Gastrocnemius medialis (tissue), 4 donors: Measurements from ENCODE around the gene PRMT1. TPM values are rescaled to one million over a fixed set of nuclear protein-coding genes. Genes with fewer than 3 reads are reported as not detected.

ENCODE experiments used
- ATAC-seq, 2 donors: fragments of 150-250 bp; one replicate each; pipeline ENCODE4 v1.9.1; 2016
- DNase-seq, 2 donors: peaks; one replicate each; pipeline ENCODE4 v3.0.0-alpha.2; 2019
- H3K27ac ChIP-seq, 4 donors: fragments of 200-600 bp; sonication (generic); 1 replicate in 1 of 4; 2 replicates in 3 of 4; pipeline ENCODE4 v1.5.1; 2016 to 2018; ENCODE audit warnings: mild to moderate bottlenecking in 2 of 4, moderate library complexity in 1 of 4
- H3K27me3 ChIP-seq, 3 donors: fragments of 200-600 bp; sonication (generic) in 2 of 3; 1 replicate in 1 of 3; 2 replicates in 2 of 3; pipeline versions ENCODE4 v1.5.1 to v1.6.0; 2016 to 2019; ENCODE audit warnings: mild to moderate bottlenecking in 1 of 3, moderate library complexity in 1 of 3
- H3K36me3 ChIP-seq, 2 donors: fragments of 200-600 bp; sonication (generic) in 1 of 2; one replicate each; pipeline ENCODE4 v1.5.1; 2017 to 2018
- H3K4me1 ChIP-seq, 2 donors: fragments of 200-600 bp; sonication (generic) in 1 of 2; one replicate each; pipeline ENCODE4 v1.5.1; 2016 to 2017; ENCODE audit warnings: mild to moderate bottlenecking in 2 of 2
- H3K4me3 ChIP-seq, 4 donors: fragments of 200-600 bp; sonication (generic) in 3 of 4; 1 replicate in 1 of 4; 2 replicates in 3 of 4; pipeline ENCODE4 v1.5.1; 2016 to 2019; ENCODE audit warnings: mild to moderate bottlenecking in 2 of 4
- H3K9me3 ChIP-seq, 3 donors: fragments of 200-600 bp; sonication (generic) in 2 of 3; 1 replicate in 1 of 3; 2 replicates in 2 of 3; pipeline ENCODE4 v1.5.1; 2016 to 2019
- POLR2A ChIP-seq, 2 donors: fragments of 450-650 bp; IDR thresholded peaks; one replicate each; pipeline ENCODE4 v1.6.1; 2017; ENCODE audit warnings: antibody characterized with exemption in 2 of 2, mild to moderate bottlenecking in 2 of 2, moderate library complexity in 2 of 2
- in situ Hi-C, 4 donors: fragments of 200-750 bp; cut with MboI; loops; one replicate each; pipeline versions ENCODE4 v1.15.0 to v1.8.0; 2017; ENCODE audit warnings: low sequenced_read_pairs in 4 of 4
- intact Hi-C: fragments of 100-400 bp; cut with DNase I; formaldehyde crosslinking; loops from one replicate; pipeline ENCODE4 v1.15.1; 2023; ENCODE audit warnings: low total_unique reads
- total RNA-seq, 4 donors: library from RNA; depleted of rRNA; stranded (reverse); fragments of >200 nt; gene quantifications; one replicate each; pipeline versions ENCODE4 v1.1.0 to v1.2.3, GENCODE V29; 2016
- TF ChIP-seq, protein P1 (sequence below), 5 experiments: fragments of 450-650 bp in 3 of 5; fragments of 200-600 bp in 2 of 5; sonication (generic) in 2 of 5; IDR thresholded peaks in 4 of 5; conservative IDR thresholded peaks in 1 of 5; 1 replicate in 4 of 5; 2 replicates in 1 of 5; pipeline ENCODE4 v1.5.1; 2016 to 2019; ENCODE audit warnings: antibody characterized with exemption in 5 of 5, mild to moderate bottlenecking in 3 of 5, moderate library complexity in 3 of 5

Gene PRMT1
- total RNA-seq, 4 donors from 2014 or later: 190 to 242 (median 229) TPM

DNA sequence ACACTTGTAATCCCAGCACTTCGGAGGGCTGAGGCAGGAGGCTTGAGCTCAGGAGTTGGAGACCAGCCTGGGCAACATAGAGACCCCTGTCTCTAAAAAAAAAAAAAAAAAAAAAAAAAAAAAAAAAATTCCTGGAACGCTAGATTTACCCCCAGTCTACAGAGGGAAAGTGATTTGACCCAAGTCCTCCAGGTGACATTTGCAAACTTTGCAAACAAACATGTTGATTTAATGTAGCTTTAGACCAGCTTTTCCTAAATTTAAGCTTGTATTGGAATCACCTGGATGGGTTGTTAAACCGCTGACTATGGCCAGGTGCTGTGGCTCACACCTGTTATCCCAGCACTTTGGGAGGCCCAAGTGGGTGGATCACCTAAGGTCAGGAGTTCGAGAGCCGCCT lies 22.3 kb downstream of the PRMT1 start:
- no peak for DNase-seq

DNA sequence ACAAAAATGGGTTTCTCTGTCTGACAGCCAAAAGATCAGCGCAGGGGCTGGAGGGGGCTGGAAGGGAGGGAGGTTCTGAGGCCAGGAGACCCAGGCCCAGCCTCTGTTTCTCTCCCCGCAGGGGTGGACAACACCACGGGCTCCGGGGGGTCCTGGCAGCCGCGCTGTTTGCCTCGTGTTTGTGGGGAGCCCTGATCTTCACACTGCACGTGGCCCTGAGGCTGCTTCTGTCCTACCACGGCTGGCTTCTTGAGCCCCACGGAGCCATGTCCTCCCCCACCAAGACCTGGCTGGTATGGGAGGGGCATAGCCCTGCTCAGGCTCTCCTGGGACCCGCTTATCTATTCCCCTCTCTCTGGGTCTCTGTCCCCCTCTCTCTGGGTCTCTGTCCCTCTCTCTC lies 23.5 kb downstream of the PRMT1 start:
- peaks cover 0 to 5% (median 0%) of the 10 kb centered on the region in 3 donors for H3K27me3 ChIP-seq
- no peaks in the 10 kb centered on the region for H3K36me3 ChIP-seq
- no peaks in the 10 kb centered on the region for H3K9me3 ChIP-seq
- H3K27ac ChIP-seq: no peak overlapping the region
- no peak overlapping the region for H3K4me3 ChIP-seq
- DNase-seq (no peak), ATAC-seq (no peak)
- in situ Hi-C loops: no loop called here
- H3K4me1 ChIP-seq: no peaks in the 10 kb centered on the region
- TF ChIP-seq POLR2A (IDR thresholded peaks at IDR 0.05): no peak
- TF ChIP-seq, protein P1, sequence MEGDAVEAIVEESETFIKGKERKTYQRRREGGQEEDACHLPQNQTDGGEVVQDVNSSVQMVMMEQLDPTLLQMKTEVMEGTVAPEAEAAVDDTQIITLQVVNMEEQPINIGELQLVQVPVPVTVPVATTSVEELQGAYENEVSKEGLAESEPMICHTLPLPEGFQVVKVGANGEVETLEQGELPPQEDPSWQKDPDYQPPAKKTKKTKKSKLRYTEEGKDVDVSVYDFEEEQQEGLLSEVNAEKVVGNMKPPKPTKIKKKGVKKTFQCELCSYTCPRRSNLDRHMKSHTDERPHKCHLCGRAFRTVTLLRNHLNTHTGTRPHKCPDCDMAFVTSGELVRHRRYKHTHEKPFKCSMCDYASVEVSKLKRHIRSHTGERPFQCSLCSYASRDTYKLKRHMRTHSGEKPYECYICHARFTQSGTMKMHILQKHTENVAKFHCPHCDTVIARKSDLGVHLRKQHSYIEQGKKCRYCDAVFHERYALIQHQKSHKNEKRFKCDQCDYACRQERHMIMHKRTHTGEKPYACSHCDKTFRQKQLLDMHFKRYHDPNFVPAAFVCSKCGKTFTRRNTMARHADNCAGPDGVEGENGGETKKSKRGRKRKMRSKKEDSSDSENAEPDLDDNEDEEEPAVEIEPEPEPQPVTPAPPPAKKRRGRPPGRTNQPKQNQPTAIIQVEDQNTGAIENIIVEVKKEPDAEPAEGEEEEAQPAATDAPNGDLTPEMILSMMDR (IDR thresholded peaks at IDR 0.05 in 4 of 5, conservative IDR thresholded peaks at IDR 0.05 in 1 of 5): no peak
- intact Hi-C loops: no loop called here

More for the DNA sequence above, 22.3 kb downstream of the PRMT1 start:
- intact Hi-C loops: no loop called here
- no peak overlapping the region for H3K4me3 ChIP-seq
- peaks cover 0 to 5% (median 0%) of the 10 kb centered on the region in 3 donors for H3K27me3 ChIP-seq
- H3K4me1 ChIP-seq: no peaks in the 10 kb centered on the region
- no peaks in the 10 kb centered on the region for H3K36me3 ChIP-seq
- no peak for ATAC-seq
- H3K9me3 ChIP-seq: no peaks in the 10 kb centered on the region
- no peak overlapping the region for H3K27ac ChIP-seq
- in situ Hi-C loops: no loop called here
- no peak for TF ChIP-seq POLR2A (IDR thresholded peaks at IDR 0.05)
- TF ChIP-seq, protein P1 (IDR thresholded peaks at IDR 0.05 in 4 of 5, conservative IDR thresholded peaks at IDR 0.05 in 1 of 5): no peak

DNA sequence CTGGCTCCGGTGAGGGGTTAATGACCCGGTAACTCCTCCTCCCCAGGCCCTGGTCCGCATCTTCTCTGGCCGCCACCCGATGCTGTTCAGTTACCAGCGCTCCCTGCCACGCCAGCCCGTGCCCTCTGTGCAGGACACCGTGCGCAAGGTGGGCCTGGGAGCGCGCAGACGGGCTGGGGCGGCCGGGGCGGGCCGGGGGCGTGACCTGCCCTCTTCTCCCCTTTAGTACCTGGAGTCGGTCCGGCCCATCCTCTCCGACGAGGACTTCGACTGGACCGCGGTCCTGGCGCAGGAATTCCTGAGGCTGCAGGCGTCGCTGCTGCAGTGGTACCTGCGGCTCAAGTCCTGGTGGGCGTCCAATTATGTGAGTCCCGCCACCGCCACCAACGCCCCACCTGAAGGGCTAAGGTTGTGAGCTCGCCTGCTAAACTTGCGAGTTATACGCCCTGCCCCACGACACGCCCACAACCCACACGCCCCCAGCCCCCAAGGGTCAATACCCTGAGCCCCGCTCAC lies 24.3 kb downstream of the PRMT1 start:
- Histone ChIP-seq H3K9me3 (no peaks in the 10 kb centered on the region), H3K4me1 (no peaks in the 10 kb centered on the region), H3K36me3 (no peaks in the 10 kb centered on the region), H3K27ac (no peak overlapping the region), H3K27me3 (peaks cover 0 to 5% (median 0%) of the 10 kb centered on the region in 3 donors), H3K4me3 (no peak overlapping the region)
- no peak for ATAC-seq
- DNase-seq: no peak
- intact Hi-C loops: no loop called here
- TF ChIP-seq POLR2A (IDR thresholded peaks at IDR 0.05): no peak
- TF ChIP-seq, protein P1 (IDR thresholded peaks at IDR 0.05 in 4 of 5, conservative IDR thresholded peaks at IDR 0.05 in 1 of 5): no peak
- in situ Hi-C loops: no loop called here

DNA sequence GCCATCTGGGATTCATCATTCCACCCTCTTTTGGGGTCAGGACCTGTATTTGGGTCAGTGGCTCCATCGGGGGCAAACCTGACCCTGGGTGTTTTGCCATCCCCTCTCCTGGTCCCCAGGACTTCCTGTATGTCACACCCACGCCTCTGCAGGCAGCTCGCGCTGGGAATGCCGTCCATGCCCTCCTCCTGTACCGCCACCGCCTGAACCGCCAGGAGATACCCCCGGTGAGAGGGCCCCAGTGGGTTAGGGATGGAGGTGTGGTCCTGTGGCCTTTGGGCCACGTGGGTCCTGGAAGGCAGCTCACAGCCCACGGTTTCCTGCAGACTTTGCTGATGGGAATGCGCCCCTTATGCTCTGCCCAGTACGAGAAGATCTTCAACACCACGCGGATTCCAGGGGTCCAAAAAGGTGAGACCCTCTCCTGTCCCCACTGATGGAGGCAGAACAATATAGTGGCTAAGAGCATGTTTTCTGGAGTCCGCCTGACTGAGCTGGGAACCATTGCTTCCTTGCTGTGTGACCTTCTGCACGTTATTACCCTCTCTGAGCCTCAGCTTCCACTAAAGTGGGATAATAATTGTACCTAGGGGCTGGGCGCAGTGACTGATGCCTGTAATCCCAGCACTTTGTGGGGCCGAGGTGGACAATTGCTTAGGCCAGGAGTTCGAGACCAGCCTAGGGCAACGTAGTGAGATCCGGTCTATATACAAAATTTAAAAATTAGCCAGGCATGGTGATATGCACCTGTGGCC lies 28.0 kb downstream of the PRMT1 start:
- in situ Hi-C loops (no loop called here), intact Hi-C loops (no loop called here)
- TF ChIP-seq, protein P1 (IDR thresholded peaks at IDR 0.05 in 4 of 5, conservative IDR thresholded peaks at IDR 0.05 in 1 of 5): no peak
- TF ChIP-seq POLR2A (IDR thresholded peaks at IDR 0.05): no peak

More for the DNA sequence above, 28.0 kb downstream of the PRMT1 start:
- H3K36me3 ChIP-seq: no peaks in the 10 kb centered on the region
- no peak overlapping the region for H3K27ac ChIP-seq
- no peak overlapping the region for H3K4me3 ChIP-seq
- H3K4me1 ChIP-seq: no peaks in the 10 kb centered on the region
- no peaks in the 10 kb centered on the region for H3K9me3 ChIP-seq
- ATAC-seq (no peak), DNase-seq (no peak)
- peaks cover 0 to 5% (median 0%) of the 10 kb centered on the region in 3 donors for H3K27me3 ChIP-seq
